ENCODE data around the gene CCNF. TPM values are rescaled to one million over a fixed set of nuclear protein-coding genes. Genes with fewer than 3 reads are reported as not detected.
A peak's percentile ranks its signal among the peaks of the same experiment; 100 is the strongest.

Gene CCNF
- total RNA-seq, 4 donors from 2014 or later, result 4.7 to 19.8 (median 6.9) TPM

- H3K9me3 ChIP-seq, result no peaks in the 10 kb centered on the region
- DNase-seq, result peak in 2 of 3 donors; percentile 66
- no peak overlapping the region for H3K27ac ChIP-seq
- peaks cover 0 to 19% (median under 1%) of the 10 kb centered on the region in 4 donors for H3K4me1 ChIP-seq
- no peak for TF ChIP-seq POLR2A (IDR thresholded peaks at IDR 0.05)
- TF ChIP-seq, protein P1, sequence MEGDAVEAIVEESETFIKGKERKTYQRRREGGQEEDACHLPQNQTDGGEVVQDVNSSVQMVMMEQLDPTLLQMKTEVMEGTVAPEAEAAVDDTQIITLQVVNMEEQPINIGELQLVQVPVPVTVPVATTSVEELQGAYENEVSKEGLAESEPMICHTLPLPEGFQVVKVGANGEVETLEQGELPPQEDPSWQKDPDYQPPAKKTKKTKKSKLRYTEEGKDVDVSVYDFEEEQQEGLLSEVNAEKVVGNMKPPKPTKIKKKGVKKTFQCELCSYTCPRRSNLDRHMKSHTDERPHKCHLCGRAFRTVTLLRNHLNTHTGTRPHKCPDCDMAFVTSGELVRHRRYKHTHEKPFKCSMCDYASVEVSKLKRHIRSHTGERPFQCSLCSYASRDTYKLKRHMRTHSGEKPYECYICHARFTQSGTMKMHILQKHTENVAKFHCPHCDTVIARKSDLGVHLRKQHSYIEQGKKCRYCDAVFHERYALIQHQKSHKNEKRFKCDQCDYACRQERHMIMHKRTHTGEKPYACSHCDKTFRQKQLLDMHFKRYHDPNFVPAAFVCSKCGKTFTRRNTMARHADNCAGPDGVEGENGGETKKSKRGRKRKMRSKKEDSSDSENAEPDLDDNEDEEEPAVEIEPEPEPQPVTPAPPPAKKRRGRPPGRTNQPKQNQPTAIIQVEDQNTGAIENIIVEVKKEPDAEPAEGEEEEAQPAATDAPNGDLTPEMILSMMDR (IDR thresholded peaks at IDR 0.05), result no peak
- no peak overlapping the region for H3K4me3 ChIP-seq
- no peaks in the 10 kb centered on the region for H3K36me3 ChIP-seq
- H3K27me3 ChIP-seq, result no peaks in the 10 kb centered on the region
Observed at GRCh38 chr16:2480948-2481347, 51.7 kb downstream of the CCNF start.

GRCh38 chr16:2481676-2482075, 52.4 kb downstream of the CCNF start:
- TF ChIP-seq, protein P1 (IDR thresholded peaks at IDR 0.05), result no peak
- TF ChIP-seq POLR2A (IDR thresholded peaks at IDR 0.05), result no peak
- Histone ChIP-seq H3K36me3 (no peaks in the 10 kb centered on the region), H3K27ac (no peak overlapping the region), H3K4me3 (no peak overlapping the region), H3K9me3 (no peaks in the 10 kb centered on the region), H3K27me3 (no peaks in the 10 kb centered on the region), H3K4me1 (peaks cover 0 to 21% (median 3%) of the 10 kb centered on the region in 4 donors)
- no peak for DNase-seq

DNA sequence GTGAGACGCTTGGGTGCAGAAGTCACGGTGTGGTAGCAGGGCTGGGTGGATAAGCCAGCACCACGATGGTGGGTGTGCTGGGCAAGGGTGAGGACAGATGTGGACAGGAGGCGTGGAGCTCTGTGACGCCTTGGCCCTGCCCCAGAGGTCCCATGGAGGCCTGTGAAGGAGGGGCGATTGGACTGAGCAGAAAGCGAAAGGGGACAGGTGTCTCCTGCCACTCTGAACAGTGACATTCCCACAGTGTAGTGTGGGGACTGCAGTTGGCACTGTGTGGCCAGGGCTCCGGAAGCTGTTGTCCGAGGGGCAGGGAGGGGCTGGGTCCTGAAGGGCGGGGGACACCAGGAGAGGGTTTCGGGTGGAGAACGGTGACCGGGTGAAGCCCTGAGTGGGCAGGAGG, 53.0 kb downstream of the CCNF start:
- Histone ChIP-seq H3K4me3 (no peak overlapping the region), H3K4me1 (peaks cover 0 to 21% (median 5%) of the 10 kb centered on the region in 4 donors), H3K27ac (peak overlapping the region in 1 of 4 donors; percentile 48), H3K27me3 (no peaks in the 10 kb centered on the region), H3K9me3 (no peaks in the 10 kb centered on the region), H3K36me3 (no peaks in the 10 kb centered on the region)
- TF ChIP-seq POLR2A (IDR thresholded peaks at IDR 0.05), result no peak
- TF ChIP-seq, protein P1 (IDR thresholded peaks at IDR 0.05), result no peak
- no peak for DNase-seq

- no peaks in the 10 kb centered on the region for H3K9me3 ChIP-seq
- H3K27me3 ChIP-seq, result no peaks in the 10 kb centered on the region
- H3K4me3 ChIP-seq, result peak overlapping the region in 1 of 4 donors; percentile 6
- no peaks in the 10 kb centered on the region for H3K36me3 ChIP-seq
- H3K27ac ChIP-seq, result peak overlapping the region in 1 of 4 donors; percentile 48
- H3K4me1 ChIP-seq, result peaks cover 0 to 21% (median 5%) of the 10 kb centered on the region in 4 donors
- no peak for TF ChIP-seq POLR2A (IDR thresholded peaks at IDR 0.05)
- TF ChIP-seq, protein P1 (IDR thresholded peaks at IDR 0.05), result no peak
- no peak for DNase-seq
Observed at GRCh38 chr16:2482708-2483534, 53.7 kb downstream of the CCNF start.

DNA sequence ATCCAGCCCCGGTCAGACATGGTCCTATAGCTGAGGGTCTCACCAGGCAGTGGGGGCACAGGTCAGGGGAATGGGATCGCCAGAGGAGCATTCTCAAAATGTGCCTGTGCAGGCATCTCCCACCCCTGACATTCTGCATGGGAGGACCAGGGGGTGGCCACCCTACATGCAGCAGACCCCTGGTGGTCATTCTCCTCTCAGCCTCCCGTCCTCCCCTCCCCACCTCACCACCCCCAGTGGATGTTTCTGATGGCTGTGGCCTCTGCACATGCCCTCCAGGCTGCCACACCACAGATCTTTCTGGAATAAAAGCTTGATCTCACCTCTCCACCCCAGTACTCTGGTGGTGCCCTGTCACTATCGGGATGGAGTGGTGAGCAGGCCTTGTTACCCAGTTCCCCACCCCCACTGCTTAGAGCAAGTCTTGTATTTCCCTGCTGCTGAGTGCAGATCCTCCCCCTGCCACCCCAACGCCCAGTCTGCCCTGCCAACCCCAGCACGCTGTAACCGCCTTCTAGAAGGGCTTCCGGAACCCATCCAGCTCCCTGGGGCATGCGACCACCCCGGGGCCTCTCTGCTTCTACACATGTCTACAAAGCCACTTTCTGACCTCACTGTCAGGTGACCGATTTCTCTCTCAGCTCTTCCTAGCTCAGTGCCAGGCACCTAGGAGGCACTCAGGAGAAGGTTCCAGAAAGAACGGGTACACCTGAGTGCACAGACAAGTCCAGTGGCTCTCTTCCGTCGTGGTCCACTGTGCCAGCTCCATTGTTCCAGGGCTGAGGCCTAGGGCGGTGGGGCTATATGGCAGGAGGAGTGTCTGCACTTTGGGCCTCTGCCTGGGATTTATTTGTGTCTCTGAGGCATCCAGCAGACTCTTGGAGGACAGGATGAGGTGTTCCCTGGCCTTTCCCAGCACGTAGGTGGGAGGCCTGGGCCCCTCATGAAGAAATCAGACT, 55.0 kb downstream of the CCNF start:
- no peak for TF ChIP-seq POLR2A (IDR thresholded peaks at IDR 0.05)
- TF ChIP-seq, protein P1 (IDR thresholded peaks at IDR 0.05), result no peak
- Histone ChIP-seq H3K36me3 (no peaks in the 10 kb centered on the region), H3K9me3 (no peaks in the 10 kb centered on the region), H3K27ac (no peak overlapping the region), H3K4me1 (peaks cover 0 to 21% (median 5%) of the 10 kb centered on the region in 4 donors), H3K27me3 (no peaks in the 10 kb centered on the region), H3K4me3 (no peak overlapping the region)
- no peak for DNase-seq

Measured in Peyer's patch (tissue), 4 donors.